Stimulated activated CD4-positive, alpha-beta T cell treated with anti-CD3 and anti-CD28 coated beads, Interleukin-2, amount 100 ng/mL, for 4 hours (primary cell): ENCODE results near the gene TPRN.
A peak's percentile ranks its signal among the peaks of the same experiment; 100 is the strongest.

Source experiments
- DNase-seq: peaks from one replicate; pipeline ENCODE4 v3.0.0-alpha.2; 2020; ENCODE audit warnings: low read depth

The TPRN gene

DNA sequence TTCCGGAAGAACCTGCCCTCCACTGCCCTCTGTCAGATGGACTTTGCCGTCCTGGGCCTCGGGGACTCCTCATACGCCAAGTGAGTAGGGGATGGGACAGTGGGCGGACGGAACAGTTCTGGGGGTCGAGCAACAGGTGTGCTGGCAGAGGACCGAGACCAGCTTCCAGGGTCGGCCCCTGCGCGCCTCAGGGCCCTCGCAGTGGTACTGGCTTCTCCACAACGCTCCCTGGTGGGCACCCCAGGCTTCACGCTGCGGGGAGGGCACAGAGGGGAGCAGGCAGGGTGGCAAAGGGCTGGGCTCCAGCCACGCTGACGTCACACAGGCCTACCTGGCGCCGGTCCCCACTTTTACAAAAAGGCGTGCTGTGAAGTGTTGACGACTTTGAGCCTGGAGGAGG, 12.0 kb upstream of the TPRN start:
- DNase-seq = no peak

DNA sequence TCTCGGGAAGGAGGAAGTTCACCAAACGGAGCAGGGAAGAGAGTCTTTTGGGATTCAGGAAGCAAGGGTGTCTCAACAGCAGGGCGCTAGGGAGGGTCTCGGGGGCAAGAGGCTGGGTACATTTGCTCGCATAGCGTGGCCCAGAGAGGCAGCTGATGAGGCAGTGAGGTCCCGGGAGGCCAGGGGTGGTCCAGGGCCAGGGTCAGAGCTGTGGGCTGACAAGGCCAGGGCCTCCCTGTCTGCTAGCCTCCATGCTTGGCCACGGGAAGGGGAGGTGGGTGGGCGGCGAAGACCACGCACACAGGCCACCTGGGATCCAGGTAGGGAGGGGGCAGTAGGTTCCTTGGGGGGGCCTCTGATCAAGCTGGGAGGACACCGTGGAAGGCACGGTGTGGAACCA, 11.0 kb upstream of the TPRN start:
- DNase-seq = no peak

DNA sequence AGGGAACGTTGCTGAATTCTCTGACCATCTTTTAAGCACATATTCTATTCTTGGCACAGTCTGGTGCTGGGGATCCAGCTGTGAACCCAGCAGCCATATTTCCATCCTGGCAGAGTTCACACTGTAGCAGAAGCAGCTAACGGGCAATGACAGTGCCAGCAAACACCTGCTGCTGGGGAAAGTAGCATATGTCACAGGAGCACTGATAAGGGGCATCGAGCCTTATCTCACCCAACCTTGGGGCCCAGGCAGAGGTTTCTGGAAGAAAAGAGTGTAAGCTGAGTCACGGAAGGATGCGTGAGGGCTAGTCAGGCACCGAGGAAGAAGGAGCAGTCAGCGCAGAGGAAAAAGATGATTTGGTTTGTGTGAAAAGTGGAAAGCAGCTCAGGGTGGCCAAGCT, 6.1 kb upstream of the TPRN start:
- no peak for DNase-seq

DNA sequence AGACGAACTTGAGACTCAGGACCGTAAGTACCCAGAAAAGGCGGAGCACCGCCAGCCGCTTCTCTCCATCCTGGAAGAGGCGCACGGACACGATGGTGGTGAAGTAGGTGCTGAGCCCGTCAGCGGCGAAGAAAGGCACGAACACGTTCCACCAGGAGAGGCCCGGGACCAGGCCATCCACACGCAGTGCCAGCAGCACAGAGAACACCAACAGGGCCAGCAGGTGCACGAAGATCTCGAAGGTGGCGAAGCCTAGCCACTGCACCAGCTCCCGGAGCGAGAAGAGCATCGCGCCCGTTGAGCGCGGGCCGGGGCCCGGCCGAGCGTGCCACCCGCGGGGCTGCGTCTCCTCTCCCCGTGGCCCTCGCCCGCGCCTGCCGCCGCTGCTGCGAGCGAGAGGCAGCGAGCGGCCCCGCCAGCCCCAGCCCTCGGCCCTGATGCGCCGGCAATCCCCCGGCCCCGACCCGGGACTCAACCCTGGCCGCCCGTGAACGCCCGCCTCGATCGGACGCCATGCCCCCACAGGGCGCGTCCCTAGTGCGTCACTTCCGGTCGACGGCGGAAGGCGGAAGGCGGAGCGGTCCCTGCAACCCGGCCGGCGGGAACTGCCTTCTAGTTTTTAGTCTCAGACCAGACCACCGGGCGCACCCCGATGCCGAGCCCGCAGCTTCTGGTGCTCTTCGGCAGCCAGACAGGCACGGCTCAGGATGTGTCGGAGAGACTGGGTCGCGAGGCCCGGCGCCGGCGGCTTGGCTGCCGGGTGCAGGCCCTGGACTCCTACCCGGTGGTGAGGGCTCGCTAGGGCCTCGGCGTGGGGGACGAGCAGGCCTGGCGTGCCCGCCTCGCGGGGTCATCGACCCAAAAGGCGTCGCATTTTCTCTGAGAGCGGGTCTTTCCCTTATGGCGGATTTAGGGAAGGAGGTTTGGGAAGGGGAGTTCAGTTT, 4.9 kb upstream of the TPRN start, which contains the start of the genes NDOR1 and TMEM203:
Gene NDOR1 (plus strand): TSS at position 575 of the 944 bp plus-strand sequence. CDS start 78 bp downstream, at position 653.
Gene TMEM203 (minus strand): TSS at position 523 of the 944 bp plus-strand sequence. CDS start 234 bp downstream, at position 289.
- peak; percentile 89 for DNase-seq

DNA sequence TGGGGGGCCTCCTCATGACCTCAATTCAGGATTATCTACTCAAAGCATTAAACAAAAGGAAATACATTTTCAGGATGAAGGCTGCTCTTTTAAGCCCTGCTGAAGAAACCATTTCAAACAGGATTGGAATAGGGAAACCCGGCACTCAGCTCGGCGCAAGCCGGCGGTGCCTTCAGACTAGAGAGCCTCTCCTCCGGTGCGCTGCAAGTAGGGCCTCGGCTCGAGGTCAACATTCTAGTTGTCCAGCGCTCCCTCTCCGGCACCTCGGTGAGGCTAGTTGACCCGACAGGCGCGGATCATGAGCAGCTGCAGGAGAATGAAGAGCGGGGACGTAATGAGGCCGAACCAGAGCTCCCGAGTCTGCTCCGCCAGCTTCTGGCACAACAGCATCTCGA, 4.2 kb upstream of the TPRN start:
- DNase-seq = no peak

DNA sequence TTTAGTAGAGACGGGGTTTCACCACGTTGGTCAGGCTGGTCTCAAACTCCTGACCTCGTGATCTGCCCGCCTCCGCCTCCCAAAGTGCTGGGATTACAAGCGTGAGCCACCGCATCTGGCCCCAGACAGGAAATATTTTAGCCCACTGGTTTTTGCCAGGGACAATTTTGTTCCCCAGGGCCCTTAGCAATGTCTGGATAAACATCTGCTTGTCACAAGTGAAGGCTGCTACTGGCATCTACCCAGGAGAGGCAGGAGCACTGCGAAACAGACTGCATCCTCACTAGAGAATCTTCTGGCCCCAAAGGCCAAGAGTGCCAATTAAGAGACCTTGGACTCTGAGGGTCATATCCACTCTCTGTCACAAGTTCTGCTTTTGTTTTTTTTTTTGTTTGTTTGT, 2.4 kb upstream of the TPRN start:
- DNase-seq = no peak

DNA sequence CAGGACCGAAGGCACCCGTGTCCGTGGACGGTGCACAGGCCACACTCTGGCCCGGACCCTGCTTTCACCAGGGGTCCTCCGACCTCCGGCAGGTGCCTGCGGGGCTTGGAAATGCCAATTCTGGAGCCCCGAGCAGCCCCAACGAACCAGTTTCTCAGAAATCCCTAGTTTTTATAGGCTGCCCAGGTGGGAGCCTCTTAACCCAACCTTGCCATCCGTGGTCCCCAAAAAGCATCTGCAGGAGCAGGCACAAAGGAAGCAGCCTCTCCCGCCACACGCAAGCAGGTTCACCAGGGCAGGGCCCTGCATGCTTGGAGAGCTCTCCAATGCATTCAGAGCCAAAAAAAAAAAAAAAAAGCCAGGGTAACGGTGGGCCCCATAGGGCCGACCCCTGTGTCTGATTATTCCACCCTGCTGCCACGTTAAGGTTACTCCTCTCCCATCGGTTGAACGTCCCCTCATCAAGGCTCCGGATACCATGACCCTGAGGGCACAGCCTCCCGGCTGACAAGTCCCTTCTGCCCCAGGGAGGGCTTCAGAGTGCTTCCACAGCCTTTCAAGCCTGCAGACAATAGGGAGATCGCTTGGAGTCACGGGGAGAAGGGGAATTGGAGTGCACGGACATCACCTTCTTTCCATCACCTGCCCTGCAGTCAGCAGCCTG, 796 bp upstream of the TPRN start:
- no peak for DNase-seq

DNA sequence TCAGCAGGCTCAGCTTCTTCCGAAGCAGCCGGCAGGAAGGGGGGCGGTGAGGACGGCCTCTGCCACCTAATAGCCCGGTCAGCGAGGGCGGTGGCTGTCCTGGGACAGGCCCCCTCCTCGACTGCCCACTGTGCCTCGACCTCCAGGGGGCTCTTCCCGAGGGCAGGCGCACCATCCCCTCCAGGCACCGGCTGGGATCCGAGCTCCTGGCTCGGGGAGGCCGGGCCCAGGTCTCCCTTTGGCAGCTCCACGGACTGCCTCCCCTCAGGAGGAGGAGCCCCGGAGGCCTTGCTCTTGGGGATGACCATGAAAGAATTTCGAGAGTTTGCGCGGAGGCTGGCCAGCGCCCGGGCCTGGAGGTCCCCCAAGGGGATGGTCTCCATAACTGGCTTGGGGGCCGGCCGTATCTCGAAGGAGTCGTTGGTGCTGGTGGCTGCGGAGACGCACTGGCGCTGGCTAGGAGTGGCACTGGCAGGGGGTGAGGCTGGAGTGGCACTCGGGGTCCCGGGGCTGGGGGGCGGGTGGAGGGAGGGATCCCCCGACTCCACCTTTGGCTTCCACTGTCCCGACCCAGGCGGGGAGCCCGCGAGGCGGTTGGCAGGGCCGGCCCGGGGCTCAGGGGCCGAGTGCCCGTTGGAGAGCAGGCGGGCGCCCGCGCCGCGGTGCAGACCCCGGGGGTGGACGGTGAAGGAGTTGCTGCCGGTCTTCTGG, 975 bp downstream of the TPRN start:
- no peak for DNase-seq

DNA sequence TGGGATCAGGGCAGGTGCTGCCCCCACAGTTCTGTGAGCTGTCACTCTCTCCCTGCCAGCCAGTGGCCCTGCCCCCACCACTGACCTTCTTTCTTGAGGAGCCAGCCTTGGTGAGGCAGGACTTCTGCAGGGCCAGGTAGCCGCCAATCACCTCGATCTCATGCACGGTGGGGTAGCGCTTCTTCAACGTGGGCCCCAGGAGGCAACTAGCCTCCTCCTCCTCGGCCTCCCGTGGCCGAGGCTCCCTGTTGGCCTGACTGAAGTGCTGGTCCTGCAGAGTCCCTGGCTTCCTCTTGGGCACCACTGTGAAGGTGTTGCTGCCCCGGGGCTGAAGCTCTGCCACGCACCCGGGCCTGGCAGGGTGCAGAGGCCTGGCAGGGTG, 1.6 kb downstream of the TPRN start:
- no peak for DNase-seq

DNA sequence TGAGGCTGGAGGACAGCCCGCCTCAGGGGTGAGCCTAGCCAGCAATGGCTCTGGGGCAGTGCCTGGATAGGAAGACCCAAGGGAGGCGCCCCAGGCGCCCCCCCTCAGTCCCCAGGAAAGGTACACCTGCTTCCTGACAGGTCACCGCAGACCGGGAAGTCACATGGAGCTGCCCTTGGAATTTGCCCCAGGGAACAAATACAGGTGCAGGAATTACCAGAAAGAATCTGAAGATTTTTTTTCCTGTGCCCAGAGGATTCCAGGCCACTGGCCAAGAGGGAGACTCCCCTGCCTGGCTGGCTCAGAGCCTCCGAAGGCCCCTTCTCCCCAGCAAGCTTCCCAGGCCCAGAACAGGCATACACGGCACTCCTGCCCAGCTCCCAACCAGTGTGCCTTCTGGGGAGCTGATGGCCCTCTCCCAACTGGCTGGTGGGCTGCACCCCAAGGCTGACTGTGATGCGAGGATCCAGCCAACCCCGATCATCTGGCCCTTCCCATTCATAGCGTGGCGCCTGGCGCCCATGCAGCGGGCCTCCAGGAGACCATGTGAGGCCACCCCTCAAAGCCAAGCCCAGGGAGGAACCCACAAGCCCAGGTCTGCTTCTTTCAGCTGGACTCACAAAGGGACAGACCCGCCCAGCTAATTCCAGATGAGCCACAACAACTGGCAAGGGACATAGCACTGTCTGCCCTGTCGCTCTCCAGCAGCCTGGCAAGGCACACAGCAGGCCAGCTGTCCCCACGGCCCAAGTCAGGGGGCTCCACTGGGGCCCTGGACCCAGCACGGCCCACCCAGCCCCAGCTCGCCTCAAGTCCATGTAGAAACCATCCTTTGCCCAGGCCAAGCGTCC, 2.3 kb downstream of the TPRN start:
- no peak for DNase-seq

DNA sequence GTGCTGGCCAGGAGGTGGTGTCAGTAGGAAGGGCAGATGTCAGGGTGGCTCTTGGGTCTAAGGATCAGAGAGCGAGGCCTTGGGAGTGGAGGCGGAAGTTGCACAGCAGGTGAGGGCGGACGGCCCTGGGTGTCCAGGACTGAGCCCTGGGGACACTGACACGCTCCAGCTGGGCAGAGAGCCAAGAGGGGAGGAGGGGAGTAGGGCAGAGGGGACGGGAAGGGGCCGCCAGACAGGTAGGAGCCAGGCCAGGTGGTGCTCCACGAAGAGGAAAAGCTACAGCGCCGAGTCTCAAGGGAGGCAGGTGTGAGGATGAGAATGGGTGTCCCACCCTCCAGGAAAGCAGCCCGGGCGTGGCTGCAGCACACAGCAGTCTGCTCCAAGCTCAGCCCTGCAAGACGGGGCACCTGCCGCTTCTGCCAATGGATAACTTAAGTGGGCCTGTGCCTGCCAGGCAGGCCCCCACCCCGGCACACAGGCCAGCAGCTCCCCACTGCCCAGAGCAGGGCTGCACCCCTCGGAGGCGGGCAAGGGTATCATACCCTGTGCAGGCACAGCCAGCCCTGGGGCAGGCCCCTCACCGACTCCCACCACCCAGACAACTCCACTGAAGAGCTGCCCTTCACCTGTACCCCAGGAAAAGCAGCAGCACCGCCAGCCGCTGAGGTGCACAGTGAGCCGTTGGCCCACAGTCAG, 4.9 kb downstream of the TPRN start:
- no peak for DNase-seq

DNA sequence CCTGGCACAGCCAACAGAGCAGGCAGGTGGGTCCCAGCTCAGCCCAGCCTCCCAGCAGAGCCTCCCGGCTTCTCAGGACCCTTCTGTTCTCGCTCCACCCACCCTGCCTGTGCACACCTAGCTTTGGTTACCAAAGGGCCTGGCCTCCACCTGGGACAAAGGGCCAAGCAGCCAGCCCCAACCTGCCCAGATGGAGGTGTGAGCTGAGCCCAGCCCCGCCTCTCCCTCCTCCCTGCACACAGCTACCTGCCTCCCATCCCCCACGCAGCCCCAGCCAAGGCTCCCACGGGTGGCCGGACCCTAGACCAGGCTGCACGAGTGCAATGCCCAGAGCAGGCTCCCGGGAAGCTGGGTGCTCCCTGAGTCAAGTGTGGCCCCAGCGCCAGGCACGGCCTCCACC, 5.6 kb downstream of the TPRN start:
- no peak for DNase-seq

DNA sequence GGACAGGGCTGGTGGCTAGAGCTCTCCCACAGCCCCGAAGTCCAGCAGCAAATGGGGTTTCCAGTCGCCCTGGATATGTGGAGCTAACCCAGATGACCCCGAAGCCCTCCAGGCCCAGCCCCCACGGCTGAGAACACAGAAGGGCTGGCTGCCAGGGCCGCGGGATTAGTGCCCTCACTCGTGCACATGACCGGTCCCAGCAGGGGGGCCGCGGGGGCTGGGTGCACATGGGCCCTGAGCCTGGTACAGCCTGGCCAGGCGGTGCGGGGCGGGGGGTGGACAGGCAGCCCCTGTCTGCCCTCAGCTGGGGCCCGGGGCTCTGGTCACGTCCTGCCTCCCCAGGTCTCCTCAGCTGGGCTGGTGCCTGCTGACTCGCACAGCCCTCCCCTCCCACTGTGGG, 6.2 kb downstream of the TPRN start:
- no peak for DNase-seq

DNA sequence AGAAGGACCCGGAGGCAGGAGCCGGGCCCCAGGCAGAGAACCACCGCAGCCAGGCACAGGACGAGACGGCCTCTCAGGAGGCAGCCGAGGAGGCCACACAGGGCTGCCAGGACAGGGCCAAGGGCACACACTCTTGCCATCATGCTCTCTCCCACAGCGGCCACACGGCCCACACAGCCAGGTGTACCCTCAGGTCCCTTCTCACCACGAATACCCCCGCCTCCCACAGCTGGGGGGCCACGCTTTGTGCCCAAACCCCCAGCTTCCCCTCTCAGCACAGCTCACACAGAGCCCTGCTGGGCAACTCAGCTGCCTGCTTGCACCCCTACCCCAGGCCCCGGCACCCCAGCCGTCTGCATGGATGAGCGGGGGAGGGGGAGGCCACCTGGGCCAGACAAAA, 6.8 kb downstream of the TPRN start:
- no peak for DNase-seq

DNA sequence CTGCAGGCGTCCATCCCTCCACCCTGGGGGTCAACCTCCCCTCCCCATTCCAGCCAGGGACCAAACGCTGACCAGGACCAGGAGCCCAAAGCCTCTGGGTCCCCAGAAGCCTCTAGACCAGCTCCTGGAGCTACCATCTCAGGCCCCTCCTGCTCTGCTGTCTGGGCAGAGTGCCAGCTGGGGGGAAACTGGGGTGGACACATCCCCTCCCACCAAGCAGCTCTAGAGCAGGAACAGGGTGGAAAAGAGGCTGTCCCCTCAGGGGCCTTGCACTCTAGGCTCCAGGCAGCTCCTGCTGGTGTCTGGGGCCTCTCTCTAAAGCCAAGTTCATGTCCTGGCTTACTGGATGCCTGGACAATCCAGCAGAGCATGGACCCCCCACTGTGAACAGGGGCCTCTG, 7.7 kb downstream of the TPRN start:
- DNase-seq = no peak

DNA sequence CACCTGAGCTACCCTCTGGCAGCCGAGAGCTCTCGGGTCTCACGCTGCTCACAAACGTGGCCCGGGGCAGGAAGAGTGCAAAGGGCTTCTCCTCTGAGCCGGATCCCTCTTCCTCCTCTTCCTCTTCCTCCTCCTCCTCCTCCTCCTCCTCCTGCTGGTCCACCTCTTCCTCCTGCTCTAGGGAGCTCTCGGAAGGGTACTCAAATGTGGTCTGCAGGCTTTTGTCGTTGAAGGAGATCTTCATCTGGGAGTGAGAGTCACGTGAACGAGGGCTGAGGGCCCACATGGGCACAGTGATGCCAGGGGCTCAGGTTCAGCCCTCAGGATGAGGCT, 8.1 kb downstream of the TPRN start:
- no peak for DNase-seq

DNA sequence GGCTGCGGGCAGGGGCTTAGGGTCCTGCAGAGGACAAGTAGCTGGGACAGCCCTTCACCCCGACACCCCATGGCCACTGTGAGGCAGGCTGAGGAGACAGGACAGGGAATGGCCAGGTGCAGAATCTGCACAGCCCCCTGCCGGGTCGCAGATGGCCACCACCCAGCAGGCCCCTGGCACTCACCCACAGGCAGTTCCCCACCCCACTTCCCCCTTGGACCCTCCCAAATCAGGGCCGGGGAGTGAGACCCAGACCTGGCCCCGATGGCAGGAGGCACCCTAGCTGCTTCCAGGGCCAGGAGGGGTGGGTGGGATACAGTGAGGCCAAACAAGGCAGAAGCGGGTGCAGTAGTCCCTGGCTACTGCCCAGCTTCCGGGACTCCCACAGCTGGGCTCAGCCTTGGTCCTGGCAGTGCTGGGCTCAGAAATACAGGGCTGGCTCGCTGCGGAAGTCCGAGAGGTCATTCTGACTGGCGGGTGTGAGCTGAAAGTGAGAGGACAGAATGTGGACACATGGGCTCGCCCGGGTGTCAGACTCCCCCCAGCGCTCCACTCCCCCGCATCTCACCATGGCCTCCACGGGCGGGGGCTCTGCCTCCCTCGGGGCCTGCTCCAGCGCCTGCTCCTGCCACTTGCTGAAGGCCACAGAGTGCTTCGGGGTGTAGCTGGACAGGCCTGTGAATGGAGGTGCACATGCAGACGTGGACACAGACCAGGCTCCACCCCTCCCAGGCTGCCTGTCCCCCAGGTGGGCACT, 8.7 kb downstream of the TPRN start:
- DNase-seq = no peak

DNA sequence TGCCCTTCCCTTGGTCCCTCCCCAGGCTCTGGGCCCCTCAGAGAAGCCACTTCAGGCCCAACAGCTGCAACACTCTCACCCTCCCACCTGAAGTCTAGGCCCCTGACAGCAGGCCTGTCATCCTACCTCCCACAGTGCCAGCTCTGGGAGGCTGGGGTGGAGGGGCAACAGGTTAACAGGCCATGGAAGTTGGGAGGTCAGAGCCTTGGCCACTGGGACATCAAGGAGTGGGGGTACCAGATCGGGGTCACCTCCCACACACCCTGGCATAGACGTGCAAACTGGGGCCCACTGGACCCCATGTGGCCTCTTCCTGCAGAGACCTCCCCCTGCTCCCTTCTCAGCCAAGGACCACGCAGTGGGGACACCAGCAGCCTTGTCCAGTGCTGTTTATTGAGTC, 9.3 kb downstream of the TPRN start:
- DNase-seq = no peak

DNA sequence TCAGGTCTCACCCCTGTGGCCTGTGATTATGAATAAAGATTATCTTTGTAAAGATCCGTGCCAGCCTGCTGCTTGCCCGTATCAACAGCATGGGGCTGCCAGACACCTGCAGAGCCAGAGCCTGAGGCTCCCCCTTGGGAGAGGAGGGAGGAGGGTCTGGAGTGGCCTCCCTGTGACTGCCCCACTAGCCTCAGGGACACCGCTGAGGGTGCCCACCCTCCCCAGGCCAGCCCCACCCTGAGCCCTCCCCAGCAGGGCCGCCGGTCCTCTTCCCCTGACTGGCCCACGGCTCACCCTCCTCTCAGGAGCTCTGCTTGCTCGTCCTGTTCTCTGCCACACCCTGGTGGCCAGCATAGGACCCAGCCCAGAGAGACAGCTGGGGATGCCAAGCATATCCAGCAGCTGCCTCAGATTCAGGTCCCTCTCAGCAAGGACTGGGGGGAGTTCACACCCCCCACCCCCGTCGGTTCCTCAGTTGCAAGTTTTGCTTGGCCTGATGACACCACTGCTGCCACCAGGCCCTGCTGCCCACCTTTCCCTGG, 10.2 kb downstream of the TPRN start:
- DNase-seq = no peak
